ENCODE results near the gene MYO5B.

DNA sequence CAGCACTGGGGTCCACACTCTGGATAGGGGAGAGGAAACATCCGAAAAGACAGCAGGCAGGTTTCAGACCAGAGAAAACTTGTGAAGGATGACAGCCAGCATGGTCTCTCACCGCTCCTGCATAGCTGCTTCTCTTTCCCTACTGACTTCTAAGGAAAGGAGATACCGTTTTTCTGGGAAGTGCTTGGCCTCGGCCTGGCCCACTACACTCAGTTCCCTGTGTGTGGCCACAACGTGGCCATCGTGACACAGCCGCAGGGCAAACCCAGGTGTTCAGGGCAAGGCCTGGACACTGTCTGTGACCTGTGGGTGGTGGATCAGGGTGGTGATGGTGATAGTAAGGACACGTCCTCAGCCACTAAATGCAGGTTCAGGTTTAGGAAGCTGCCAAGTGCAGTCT is 347.4 kb downstream of the MYO5B start:
- TF ChIP-seq, protein P1, sequence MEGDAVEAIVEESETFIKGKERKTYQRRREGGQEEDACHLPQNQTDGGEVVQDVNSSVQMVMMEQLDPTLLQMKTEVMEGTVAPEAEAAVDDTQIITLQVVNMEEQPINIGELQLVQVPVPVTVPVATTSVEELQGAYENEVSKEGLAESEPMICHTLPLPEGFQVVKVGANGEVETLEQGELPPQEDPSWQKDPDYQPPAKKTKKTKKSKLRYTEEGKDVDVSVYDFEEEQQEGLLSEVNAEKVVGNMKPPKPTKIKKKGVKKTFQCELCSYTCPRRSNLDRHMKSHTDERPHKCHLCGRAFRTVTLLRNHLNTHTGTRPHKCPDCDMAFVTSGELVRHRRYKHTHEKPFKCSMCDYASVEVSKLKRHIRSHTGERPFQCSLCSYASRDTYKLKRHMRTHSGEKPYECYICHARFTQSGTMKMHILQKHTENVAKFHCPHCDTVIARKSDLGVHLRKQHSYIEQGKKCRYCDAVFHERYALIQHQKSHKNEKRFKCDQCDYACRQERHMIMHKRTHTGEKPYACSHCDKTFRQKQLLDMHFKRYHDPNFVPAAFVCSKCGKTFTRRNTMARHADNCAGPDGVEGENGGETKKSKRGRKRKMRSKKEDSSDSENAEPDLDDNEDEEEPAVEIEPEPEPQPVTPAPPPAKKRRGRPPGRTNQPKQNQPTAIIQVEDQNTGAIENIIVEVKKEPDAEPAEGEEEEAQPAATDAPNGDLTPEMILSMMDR (IDR thresholded peaks at IDR 0.05; ENCODE audit: low read depth, low read length, poor library complexity, severe bottlenecking), result no peak
- no peak for TF ChIP-seq EZH2phosphoT487 (IDR thresholded peaks at IDR 0.05; ENCODE audit: borderline replicate concordance, low read length)

Measured in DOHH2 (cell line).